Loucy (cell line): ENCODE data around the gene DCUN1D2.

Source experiments
- CTCF ChIP-seq: fragments of 200-600 bp; sonication (generic); conservative IDR thresholded peaks from 2 replicates; pipeline ENCODE4 v1.5.1; 2014; ENCODE audit warnings: mild to moderate bottlenecking, antibody characterized with exemption, low read length
- EZH2phosphoT487 ChIP-seq: fragments of 200-600 bp; IDR thresholded peaks from 2 replicates; pipeline ENCODE4 v1.6.1; 2018; ENCODE audit warnings: antibody characterized with exemption, mild to moderate bottlenecking, moderate library complexity, borderline replicate concordance

- TF ChIP-seq EZH2phosphoT487 (no peak), CTCF (peak; percentile 61)
Observed at GRCh38 chr13:113458253-113459065, 32.1 kb downstream of the DCUN1D2 start.
